Heart left ventricle (tissue), 13 donors: Measurements from ENCODE around the gene TYW1.

Experiments
- POLR2A ChIP-seq, 2 donors: fragments of 450-650 bp; IDR thresholded peaks; one replicate each; pipeline ENCODE4 v1.6.1; 2017; ENCODE audit warnings: antibody characterized with exemption in 2 of 2, mild to moderate bottlenecking in 2 of 2, moderate library complexity in 2 of 2
- TF ChIP-seq, protein P1 (sequence below), 12 donors: fragments of 200-600 bp; sonication (generic) in 4 of 12; IDR thresholded peaks; one replicate each; pipeline versions ENCODE4 v1.5.0 to v1.8.0; 2018 to 2022; ENCODE audit warnings: antibody characterized with exemption in 12 of 12, mild to moderate bottlenecking in 5 of 12
- donor health status: ischemic (EF 13 %, LVEDD 7.1; RV severe dilation, severe dysfunction).
- donor health status: DM: no; HTN: yes; CAD: no.
- donor health status: DM: no; HTN: no; CAD: no.
- donor health status: ischemic (EF 25% LVEDD 6.9; RV normal size, moderate dysfunction).
- donor health status: ischemic (EF 25% LVEDD 5.7; RV mildly dilated, moderate dysfunction).
- donor health status: ischemic (EF 35%, LVEDD 5.7; RV mildly dilated, moderate dysfunction).
- donor health status: nonischemic (EF 11% LVEDD 7.7; RV severe dilation, severe dysfunction).
- donor health status: DM: yes; HTN: yes; CAD: no.
- donor health status: PGD.
- donor health status: ischemic (EF 29% LVEDD 5.4; RV normal size, mild dysfunction).
- donor health status: nonischemic (EF 23%, LVEDD 6.1; RV moderate dilation, normal function).

DNA sequence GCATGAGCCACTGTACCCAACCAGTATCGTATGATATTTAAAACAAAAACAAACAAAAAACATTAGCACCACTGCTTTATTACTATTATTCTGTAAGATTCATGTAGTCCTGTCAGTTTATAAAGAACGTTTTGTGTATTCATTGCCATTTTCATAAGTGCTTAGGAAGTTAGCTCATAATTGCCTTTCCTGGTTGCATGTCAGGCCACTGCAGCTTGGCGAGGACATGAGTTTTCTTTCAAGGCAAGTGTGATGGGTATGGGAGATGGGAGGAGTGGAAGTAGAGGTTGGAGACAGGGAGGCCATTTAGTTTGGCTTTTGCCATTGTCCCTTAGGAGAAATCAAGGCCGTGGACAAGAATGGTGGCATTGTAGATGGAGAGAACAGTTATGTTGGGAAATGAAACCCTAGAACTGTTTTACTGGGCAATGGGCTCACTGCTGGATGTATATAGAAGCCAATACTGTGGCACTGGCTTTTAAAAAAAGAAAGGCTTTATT lies 48.9 kb downstream of the TYW1 start:
- TF ChIP-seq, protein P1, sequence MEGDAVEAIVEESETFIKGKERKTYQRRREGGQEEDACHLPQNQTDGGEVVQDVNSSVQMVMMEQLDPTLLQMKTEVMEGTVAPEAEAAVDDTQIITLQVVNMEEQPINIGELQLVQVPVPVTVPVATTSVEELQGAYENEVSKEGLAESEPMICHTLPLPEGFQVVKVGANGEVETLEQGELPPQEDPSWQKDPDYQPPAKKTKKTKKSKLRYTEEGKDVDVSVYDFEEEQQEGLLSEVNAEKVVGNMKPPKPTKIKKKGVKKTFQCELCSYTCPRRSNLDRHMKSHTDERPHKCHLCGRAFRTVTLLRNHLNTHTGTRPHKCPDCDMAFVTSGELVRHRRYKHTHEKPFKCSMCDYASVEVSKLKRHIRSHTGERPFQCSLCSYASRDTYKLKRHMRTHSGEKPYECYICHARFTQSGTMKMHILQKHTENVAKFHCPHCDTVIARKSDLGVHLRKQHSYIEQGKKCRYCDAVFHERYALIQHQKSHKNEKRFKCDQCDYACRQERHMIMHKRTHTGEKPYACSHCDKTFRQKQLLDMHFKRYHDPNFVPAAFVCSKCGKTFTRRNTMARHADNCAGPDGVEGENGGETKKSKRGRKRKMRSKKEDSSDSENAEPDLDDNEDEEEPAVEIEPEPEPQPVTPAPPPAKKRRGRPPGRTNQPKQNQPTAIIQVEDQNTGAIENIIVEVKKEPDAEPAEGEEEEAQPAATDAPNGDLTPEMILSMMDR (IDR thresholded peaks at IDR 0.05): no peak
- TF ChIP-seq POLR2A (IDR thresholded peaks at IDR 0.05): no peak
